HG02798 (cell line): ENCODE measurements around the gene SP5.
"Not testable (repeated sequence)": the region's sequence is repeated elsewhere in the genome, so short reads cannot be mapped to it uniquely, and the experiment has no call there.

ENCODE experiments used
- ATAC-seq: cut with Tn5 transposase; IDR thresholded peaks from one replicate; pipeline ENCODE4 v1.9.1; 2021; ENCODE audit warnings: mild to moderate bottlenecking; ENCODE audit not compliant: unreplicated experiment, poor library complexity

SP5 gene

DNA sequence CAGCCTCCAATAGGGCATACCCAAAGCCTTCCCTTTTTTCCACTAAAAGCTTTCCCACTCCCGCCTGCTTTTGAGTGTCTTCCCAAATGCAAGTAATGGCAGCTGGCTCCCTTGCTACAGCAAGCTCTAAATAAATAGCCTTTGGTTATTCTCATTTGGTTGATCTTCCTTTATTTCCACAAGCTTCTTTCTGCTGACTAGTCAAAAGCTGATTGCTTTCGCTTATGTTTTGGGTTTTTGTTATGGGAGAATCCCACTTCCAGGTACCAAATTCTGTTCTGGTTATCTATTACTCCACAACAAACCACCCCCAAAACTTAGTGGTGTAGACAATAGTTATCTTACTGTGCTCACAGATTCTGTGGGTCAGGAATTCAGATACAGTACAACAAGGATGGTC, 22.3 kb downstream of the SP5 start:
- no peak for ATAC-seq

DNA sequence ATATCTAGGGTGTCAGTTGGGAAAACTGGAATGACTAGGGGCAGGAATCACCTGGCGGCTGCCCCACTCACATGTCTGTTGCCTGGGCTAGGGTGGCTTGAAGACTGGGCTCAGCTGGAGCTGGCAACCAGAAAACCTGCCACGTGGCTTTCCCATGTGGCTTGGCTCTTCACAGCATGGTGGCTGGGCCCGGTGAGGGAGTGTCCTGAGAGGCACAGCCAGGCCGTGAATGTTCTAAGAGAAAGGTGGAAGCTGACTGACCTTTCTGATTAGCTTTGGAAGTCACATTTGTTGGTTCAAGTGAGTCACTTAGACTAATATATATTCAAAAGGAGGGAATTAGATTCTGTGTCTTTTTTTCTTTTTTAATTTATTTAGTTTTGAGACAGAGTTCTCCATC, 22.7 kb downstream of the SP5 start:
- ATAC-seq: no peak

- no peak for ATAC-seq
These were observed 23.9 kb downstream of the SP5 start for GRCh38 chr2:170739048-170739447.

DNA sequence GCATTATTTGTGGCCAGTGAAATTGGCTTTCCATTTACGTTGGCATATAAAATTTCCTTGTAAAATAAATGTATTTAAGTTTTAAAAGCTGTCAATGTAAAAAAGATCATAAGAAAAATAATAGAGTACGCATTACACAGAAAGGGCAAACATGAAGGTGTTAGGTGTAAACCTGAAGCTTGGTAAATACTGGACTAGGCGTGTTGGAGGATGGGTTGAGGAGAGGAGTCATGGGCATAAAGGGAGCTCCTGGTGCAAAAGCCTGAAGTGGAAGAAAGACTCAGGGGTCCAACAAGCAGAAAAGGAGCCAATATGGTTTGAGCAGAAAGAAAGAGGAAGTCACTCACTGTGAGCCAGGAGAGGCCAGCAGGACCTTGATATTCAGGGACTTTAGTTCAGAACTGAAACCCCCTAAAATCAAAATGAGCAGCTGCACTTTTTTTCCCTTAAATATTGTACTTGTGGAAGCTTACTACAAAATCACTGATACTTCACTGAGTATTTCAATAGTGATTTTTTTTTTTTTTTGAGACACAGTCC, 24.4 kb downstream of the SP5 start:
- no peak for ATAC-seq

- no peak for ATAC-seq
These were observed 25.5 kb downstream of the SP5 start for GRCh38 chr2:170740660-170741059.

DNA sequence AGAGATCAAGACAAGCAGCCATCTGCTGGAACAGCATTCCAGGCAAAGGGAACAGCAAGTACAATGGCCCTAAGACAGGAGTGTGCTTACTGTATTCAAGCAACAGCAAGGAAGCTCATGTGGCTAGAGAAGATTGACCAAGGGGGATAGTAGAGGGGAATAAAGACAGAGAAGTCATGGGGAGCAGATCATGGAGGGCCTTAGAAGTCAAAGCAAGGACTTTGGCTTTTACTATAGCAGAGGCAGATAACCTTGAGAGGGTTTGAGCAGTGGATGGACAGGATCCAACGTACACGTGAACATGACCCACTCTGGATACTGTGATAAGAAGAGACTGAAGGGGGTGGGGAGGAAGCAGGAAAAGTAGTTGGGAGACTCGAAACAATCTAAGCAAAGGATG, 26.9 kb downstream of the SP5 start:
- ATAC-seq: no peak

DNA sequence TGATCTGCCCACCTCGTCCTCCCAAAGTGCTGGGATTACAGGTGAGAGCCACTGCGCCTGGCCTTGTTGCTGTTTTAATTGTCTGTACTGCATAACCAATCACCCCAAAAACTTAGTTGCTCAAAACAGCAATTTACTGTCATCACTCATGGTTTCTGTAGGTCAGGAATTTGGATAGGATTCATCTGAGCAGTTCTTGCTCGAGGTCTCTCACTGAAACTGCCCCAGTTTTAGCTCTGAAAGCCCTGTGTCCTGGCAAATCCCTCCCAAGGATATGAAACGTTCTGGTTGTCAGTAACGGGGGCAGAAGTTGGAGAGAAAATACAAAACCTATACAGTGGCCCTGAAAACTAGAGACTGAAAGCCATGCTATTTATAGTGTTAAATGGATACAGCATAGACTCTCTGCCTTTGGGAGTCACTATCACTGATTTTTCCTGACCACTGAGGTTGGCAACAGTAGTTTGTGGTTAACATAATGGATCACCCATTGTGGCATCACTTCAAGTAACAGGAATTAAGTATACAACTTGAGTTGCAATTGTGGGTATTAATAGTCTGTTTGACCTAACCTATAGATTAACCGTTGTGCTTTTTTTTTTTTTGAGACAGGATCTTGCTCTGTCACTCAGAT, 27.9 kb downstream of the SP5 start:
- ATAC-seq: no peak

DNA sequence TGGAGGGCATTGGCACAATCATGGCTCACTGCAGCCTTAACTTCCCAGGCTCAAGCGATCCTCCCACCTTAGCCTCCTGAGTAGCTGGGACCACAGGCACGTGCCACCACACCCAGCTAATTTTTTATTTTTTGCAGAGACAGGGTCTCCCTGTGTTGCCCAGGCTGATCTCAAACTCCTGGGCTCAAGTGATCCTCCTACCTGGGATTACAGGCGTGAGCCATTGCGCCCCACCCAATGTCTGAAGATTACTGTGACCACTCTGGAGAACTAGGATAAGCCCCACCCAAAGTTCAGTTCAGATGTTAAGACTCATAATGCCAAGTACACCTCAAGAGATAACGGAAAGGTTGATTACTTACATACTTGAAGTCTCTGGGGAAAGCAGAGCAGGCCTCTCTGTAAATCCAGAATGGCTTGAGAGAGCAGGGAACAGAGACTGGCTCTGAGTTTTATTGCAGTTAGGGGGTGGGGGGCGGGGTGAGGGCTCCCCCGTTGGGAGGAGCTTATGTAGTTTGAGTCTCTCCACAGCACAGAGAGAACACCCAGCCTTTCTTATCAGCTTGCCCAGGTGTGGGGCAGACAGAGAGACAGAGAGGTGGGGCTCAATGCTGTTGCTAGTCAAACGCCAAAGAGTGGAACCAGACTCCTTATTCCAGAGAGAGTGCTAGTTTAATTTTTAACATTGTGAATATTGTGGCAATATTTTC, 28.5 kb downstream of the SP5 start:
- ATAC-seq: no peak

DNA sequence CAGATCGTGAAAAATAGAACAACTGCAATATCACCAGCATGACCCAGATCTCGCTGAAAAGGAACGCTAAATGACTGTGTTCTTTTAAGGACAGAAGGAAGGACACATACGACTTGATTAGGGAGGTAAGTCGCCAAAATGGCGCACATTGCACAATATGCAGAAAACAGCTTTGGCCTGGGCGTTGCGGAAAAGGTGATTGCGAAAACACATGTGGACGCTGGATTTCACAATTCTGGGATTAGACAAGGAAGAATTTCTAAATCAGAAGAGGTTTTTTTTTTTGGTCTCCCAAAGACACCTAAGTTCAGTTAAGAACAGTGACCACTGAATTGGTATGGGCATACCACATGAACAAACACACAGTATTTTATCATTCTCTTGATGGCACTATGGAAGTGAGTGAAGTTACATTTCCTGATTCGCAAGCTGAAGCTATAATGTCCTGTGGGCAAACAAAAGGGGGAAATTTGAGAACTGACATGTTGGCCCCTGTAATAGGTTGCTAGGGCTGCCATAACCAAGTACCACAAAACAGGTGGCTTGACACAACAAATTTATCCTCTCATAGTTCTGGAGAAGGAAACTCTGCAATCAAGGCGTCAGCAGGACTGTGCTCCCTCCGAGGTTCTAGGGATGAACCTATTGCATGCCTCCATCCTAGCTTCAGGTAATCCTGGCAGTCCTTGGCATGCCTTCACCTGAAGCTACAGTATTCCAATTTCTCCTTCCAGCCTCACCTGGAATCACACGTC, 29.3 kb downstream of the SP5 start:
- ATAC-seq: no peak

DNA sequence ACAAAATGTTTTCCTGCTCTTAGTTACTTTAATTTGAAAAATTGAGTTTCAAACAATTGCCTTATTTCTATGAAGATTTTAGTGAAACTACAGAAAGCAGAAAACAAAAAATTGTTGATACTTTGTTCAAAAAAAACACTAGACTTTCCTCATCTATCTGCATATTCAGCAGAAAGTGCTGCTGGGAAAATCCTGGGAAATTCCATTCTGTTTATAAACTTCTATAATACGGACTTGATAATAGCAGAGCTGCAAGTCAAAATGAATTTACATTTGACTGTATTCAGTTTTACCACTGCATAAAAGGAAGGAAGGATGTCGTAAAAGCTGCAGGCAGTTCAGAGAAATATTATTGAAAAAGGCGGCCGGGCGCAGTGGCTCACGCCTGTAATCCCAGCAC, 30.2 kb downstream of the SP5 start:
- ATAC-seq: no peak

GRCh38 chr2:170747921-170748320, 32.8 kb downstream of the SP5 start:
- no peak for ATAC-seq

DNA sequence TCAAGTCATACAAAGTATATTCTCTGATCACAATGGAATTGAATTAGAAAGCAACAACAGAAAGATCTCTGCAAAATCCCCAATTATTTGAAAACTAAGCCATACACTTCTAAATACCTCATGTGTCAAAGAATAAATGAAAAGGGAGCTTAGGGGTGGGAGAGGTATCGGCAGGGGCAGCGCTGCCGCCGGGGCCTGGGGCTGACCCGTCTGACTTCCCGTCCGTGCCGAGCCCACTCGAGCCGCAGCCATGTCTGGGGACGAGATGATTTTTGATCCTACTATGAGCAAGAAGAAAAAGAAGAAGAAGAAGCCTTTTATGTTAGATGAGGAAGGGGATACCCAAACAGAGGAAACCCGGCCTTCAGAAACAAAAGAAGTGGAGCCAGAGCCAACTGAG, 36.4 kb downstream of the SP5 start:
- ATAC-seq: not testable (repeated sequence)

DNA sequence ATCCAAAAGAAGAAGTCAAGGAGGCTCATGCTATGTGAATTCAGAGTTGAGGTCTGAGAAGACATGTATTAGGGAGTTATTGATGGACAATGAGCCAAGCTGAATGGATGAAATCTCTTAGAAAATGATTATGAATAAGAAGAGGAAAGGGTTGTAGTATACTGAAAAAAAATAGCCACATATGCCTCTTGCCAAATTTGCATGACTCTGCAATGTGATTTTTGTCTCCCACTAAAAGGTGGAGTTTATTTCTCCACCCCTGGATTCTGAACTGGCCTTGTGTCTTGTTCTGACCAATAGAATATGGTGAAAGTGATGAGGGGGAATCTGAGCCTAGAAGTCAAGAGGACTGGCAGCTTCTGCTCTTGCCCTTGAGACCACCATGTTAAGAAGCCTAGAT, 46.4 kb downstream of the SP5 start:
- ATAC-seq: no peak

DNA sequence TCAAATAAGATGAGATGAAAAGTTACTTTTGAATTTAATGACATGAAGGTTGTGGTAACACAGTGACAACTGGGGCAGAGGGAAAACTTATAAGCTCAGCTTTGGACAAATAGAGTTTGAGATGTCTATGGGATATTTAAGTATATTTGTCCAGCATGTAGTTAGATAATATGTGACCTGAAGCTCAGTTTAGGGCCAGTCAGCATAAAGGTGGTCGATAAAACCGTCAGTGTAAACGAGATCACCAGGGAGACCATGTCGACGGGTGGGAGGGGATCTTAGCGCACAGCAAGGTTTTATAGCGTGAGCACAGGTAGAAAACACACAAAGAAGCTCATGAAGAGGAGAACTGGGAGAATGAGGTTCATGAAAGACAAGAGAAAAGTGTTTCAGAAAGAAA, 47.6 kb downstream of the SP5 start:
- ATAC-seq: no peak

GRCh38 chr2:170763232-170763631, 48.1 kb downstream of the SP5 start:
- ATAC-seq: no peak

DNA sequence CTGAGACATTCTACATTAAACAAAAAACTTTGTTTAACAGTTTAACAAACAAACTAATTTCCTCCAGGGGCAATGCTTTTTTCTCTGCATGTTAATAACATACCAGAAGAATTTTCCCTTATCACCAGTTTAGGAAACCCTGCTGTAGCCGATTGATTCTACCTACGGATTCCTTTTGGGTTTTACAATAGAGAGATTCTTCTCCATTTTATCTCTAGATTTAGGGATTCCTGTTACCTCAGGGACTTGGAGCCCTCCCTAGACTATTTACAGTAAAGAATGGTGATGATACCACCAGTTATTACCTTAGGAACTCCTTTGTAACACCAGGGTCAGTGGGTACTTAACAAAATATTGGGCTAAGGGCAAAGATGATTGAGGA, 49.7 kb downstream of the SP5 start:
- ATAC-seq: no peak

DNA sequence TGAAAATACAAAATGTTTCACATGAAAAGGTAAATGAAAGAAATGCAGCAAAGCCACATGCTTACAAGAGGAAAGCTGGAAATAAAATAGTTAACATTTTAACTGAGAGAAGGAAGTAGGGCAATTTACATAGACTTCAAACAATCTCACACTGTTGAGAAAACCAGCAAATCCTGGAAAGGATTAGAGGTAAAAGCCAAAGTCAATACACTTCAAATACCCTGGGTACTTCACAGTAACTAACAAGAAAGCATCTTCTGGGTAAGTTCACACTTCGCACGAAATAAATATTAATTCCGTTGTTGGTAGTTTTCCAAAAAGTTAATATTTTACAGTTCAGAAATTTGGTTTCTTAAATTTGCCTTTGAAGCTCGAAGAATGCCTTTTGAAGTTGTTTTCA, 51.6 kb downstream of the SP5 start:
- no peak for ATAC-seq
